Pancreas (tissue), 10 donors: ENCODE results near the gene TNRC6B. TPM values are rescaled to one million over a fixed set of nuclear protein-coding genes. Genes with fewer than 3 reads are reported as not detected.
A peak's percentile ranks its signal among the peaks of the same experiment; 100 is the strongest.

Experiments used
- ATAC-seq, 4 donors: fragments of 200-7000 bp; cut with Tn5 transposase; one replicate each; pipeline versions ENCODE4 v1.8.0 to v1.9.1; 2020; ENCODE audit warnings: mild to moderate bottlenecking in 4 of 4, moderate library complexity in 4 of 4
- DNase-seq, 6 donors: peaks; one replicate each; pipeline ENCODE4 v3.0.0-alpha.2; 2020
- FAIRE-seq: peaks from 2 replicates; lab custom pipeline; 2012; peaks lifted over from hg19 to GRCh38; lab: Jason Lieb, UNC
- H3K27ac ChIP-seq, 4 donors: fragments of 200-600 bp; sonication (generic); 1 replicate in 3 of 4; 2 replicates in 1 of 4; pipeline versions ENCODE4 v1.5.0 to v1.8.0; 2020
- H3K27me3 ChIP-seq, 4 donors: fragments of 200-600 bp; one replicate each; pipeline ENCODE4 v1.8.0; 2021
- H3K36me3 ChIP-seq, 3 donors: fragments of 200-600 bp; sonication (generic) in 1 of 3; one replicate each; pipeline versions ENCODE4 v1.5.0 to v1.8.0; 2020 to 2021
- H3K4me1 ChIP-seq, 3 donors: fragments of 200-600 bp; one replicate each; pipeline ENCODE4 v1.8.0; 2021
- H3K4me3 ChIP-seq, 4 donors: fragments of 200-600 bp; sonication (generic) in 2 of 4; one replicate each; pipeline versions ENCODE4 v1.5.0 to v1.8.0; 2020 to 2021
- H3K9me3 ChIP-seq, 4 donors: fragments of 200-600 bp; one replicate each; pipeline ENCODE4 v1.8.0; 2021
- WGBS, 2 donors: extraction: QIAGEN DNeasy Blood & Tissue Kit; methylation state at CpG; one replicate each; pipeline ENCODE4 v1.1.7; 2013; 5-methylcytosine and 5-hydroxymethylcytosine counted together
- intact Hi-C, 3 donors: fragments of 100-400 bp; cut with DNase I; formaldehyde crosslinking; loops; one replicate each; pipeline versions ENCODE4 v1.11.1 to v1.14.2; 2022
- polyA plus RNA-seq, 2 donors: library from polyadenylated mRNA; stranded (reverse); fragments of 200-250 nt; gene quantifications; one replicate each; pipeline ENCODE4 v1.2.3, GENCODE V29; 2013
- total RNA-seq, 6 donors: library from RNA; stranded (reverse); fragmentation: NEBNext Ultra II Directional in 4 of 6; extraction: Animal tissue kit (Norgen Biotek cat#: 25700) in 4 of 6; gene quantifications; one replicate each; pipeline versions ENCODE4 v1.2.1 to v1.2.4, GENCODE V29; 2021 to 2023
- TF ChIP-seq, protein P1 (sequence below), 4 donors: fragments of 200-600 bp; sonication (generic) in 3 of 4; IDR thresholded peaks; one replicate each; pipeline versions ENCODE4 v1.5.0 to v1.8.0; 2021; ENCODE audit warnings: antibody characterized with exemption in 4 of 4
- donor health status: healthy with polysubstance abuse.
- donor health status: DM: no; HTN: no; CAD: no; lungs with moderate emphysema.
- donor health status: DM: no; HTN: no; CAD: no.
- donor health status: control.
- donor health status: control.
- donor health status: Bipolar disorder and iron deficiency.
- donor health status: DM: yes; HTN: yes; CAD: no.
- donor health status: DM: no; HTN: no; CAD: no.
- donor health status: DM: no; HTN: no; CAD: no.
- donor health status: DM: yes; HTN: yes; CAD: no.

Gene TNRC6B
- total and polyA plus RNA-seq, 8 donors = 2.2 to 31.3 (median 21.0) TPM

GRCh38 chr22:40210818-40211217, 33.1 kb downstream of the TNRC6B start:
- peaks cover 0 to 7% (median 5%) of the 10 kb centered on the region in 3 donors for H3K4me1 ChIP-seq
- TF ChIP-seq, protein P1, sequence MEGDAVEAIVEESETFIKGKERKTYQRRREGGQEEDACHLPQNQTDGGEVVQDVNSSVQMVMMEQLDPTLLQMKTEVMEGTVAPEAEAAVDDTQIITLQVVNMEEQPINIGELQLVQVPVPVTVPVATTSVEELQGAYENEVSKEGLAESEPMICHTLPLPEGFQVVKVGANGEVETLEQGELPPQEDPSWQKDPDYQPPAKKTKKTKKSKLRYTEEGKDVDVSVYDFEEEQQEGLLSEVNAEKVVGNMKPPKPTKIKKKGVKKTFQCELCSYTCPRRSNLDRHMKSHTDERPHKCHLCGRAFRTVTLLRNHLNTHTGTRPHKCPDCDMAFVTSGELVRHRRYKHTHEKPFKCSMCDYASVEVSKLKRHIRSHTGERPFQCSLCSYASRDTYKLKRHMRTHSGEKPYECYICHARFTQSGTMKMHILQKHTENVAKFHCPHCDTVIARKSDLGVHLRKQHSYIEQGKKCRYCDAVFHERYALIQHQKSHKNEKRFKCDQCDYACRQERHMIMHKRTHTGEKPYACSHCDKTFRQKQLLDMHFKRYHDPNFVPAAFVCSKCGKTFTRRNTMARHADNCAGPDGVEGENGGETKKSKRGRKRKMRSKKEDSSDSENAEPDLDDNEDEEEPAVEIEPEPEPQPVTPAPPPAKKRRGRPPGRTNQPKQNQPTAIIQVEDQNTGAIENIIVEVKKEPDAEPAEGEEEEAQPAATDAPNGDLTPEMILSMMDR (IDR thresholded peaks at IDR 0.05) = no peak
- intact Hi-C loops = no loop called here
- FAIRE-seq (no peak), DNase-seq (no peak), ATAC-seq (peak in 2 of 4 donors; percentile 19 to 46)
- no peaks in the 10 kb centered on the region for H3K9me3 ChIP-seq
- H3K4me3 ChIP-seq = no peak overlapping the region
- WGBS, 2 donors = 92 to 96% methylated on average over 1 of the region's 1 CpG
- H3K27me3 ChIP-seq = no peaks in the 10 kb centered on the region
- H3K36me3 ChIP-seq = no peaks in the 10 kb centered on the region
- H3K27ac ChIP-seq = no peak overlapping the region

DNA sequence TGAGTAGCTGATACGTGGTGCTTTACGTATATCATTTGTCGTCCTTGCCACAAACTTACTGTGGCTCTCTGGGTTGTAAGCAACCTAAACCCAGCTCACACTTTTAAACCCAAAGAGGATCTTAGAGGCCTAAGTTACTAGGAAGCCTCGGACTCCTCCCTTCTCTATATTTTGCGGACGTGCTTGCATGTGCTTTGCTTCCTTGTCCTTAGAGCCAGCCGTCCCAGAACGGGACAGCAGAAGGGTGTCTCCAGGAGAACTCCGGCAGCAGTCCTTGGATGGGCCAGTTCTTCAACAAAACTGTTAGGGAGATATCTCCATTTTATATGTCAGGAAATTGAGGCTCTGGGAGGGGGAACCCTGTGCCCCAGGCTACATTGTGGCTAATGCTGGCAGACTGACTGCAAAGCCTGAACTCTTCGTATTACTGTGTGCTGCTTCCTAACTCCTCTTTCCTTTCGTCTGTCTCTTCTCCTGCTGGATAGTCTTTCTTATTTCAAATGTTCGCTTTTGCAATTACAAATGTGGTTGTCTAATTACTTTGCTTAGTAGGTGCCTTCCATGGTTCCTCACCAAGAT, 33.8 kb downstream of the TNRC6B start:
- no peak for FAIRE-seq
- peaks cover 0 to 7% (median 5%) of the 10 kb centered on the region in 3 donors for H3K4me1 ChIP-seq
- no peaks in the 10 kb centered on the region for H3K36me3 ChIP-seq
- 86 to 90% methylated on average over 12 of the region's 12 CpGs for WGBS, 2 donors
- ATAC-seq = peak in 1 of 4 donors; percentile 43
- intact Hi-C loops = no loop called here
- H3K9me3 ChIP-seq = no peaks in the 10 kb centered on the region
- no peaks in the 10 kb centered on the region for H3K27me3 ChIP-seq
- no peak overlapping the region for H3K27ac ChIP-seq
- no peak overlapping the region for H3K4me3 ChIP-seq
- TF ChIP-seq, protein P1 (IDR thresholded peaks at IDR 0.05) = no peak
- no peak for DNase-seq

GRCh38 chr22:40212121-40212520, 34.4 kb downstream of the TNRC6B start:
- Histone ChIP-seq H3K27me3 (no peaks in the 10 kb centered on the region), H3K36me3 (no peaks in the 10 kb centered on the region), H3K4me3 (no peak overlapping the region), H3K9me3 (no peaks in the 10 kb centered on the region), H3K4me1 (peaks cover 0 to 7% (median 5%) of the 10 kb centered on the region in 3 donors), H3K27ac (no peak overlapping the region)
- TF ChIP-seq, protein P1 (IDR thresholded peaks at IDR 0.05) = no peak
- 2 to 14% methylated on average over 2 of the region's 2 CpGs for WGBS, 2 donors
- peak in 1 of 4 donors; percentile 51 for ATAC-seq
- DNase-seq = no peak
- no peak for FAIRE-seq
- intact Hi-C loops = no loop called here

DNA sequence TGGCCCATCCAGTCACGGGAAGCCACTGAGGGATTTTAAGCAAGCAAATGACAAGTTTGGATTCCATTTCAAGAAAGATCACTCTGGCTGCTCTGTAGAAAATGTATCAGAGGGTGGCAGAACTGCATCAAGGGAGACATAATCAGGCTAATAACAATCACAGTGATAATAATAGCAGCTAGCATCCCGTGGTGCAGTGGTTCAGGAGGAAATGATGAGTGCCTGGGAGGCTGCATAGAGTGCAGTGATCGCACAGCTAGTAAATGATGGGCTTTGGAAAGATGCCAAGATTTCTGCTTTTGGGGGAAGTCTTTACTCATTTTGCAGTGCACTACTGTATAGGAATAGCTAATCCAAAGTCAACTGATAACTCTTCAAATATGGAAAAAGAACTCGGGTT, 35.8 kb downstream of the TNRC6B start:
- 56 to 58% methylated on average over 4 of the region's 4 CpGs for WGBS, 2 donors
- Histone ChIP-seq H3K27me3 (no peaks in the 10 kb centered on the region), H3K9me3 (no peaks in the 10 kb centered on the region), H3K27ac (no peak overlapping the region), H3K36me3 (no peaks in the 10 kb centered on the region), H3K4me3 (no peak overlapping the region), H3K4me1 (peaks cover 0 to 7% (median 5%) of the 10 kb centered on the region in 3 donors)
- FAIRE-seq (no peak), ATAC-seq (no peak), DNase-seq (no peak)
- TF ChIP-seq, protein P1 (IDR thresholded peaks at IDR 0.05) = no peak
- intact Hi-C loops = no loop called here

DNA sequence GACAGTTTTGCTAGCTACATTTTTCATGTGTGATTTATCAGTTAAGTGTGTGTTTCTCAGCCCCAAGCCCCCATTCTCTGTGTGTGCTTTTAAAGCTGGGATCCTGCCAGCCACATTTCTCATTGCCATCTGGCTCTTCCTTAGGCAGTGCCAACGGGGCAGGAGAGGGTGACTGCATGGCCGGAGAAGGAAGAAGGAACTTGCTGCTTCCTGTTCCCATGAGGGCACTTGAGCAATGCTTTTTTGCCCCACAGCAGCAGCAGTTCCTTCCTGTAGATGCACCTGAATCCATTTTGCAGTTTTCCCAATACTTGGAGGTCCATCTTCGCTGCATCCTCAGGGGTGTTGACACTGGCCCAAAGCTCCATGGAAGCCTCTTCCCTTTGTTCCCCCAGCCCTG, 37.5 kb downstream of the TNRC6B start:
- FAIRE-seq = no peak
- TF ChIP-seq, protein P1 (IDR thresholded peaks at IDR 0.05) = no peak
- ATAC-seq = peak in 3 of 4 donors; percentile 48 to 72 (median 61)
- no peak overlapping the region for H3K27ac ChIP-seq
- intact Hi-C loops = no loop called here
- H3K36me3 ChIP-seq = no peaks in the 10 kb centered on the region
- no peak overlapping the region for H3K4me3 ChIP-seq
- no peaks in the 10 kb centered on the region for H3K27me3 ChIP-seq
- DNase-seq = peak in 1 of 6 donors; percentile 30
- no peaks in the 10 kb centered on the region for H3K9me3 ChIP-seq
- WGBS, 2 donors = 54 to 64% methylated on average over 3 of the region's 3 CpGs
- H3K4me1 ChIP-seq = peaks cover 0 to 7% (median 0%) of the 10 kb centered on the region in 3 donors
